IPS-NIHi7 (cell line): ENCODE results near the gene CA12.
"Not testable (repeated sequence)": the region's sequence is repeated elsewhere in the genome, so short reads cannot be mapped to it uniquely, and the experiment has no call there.

Experiments
- DNase-seq: peaks from one replicate; pipeline ENCODE4 v3.0.0; 2012; ENCODE audit warnings: mixed read lengths; ENCODE audit errors: extremely low spot score

The CA12 gene

DNA sequence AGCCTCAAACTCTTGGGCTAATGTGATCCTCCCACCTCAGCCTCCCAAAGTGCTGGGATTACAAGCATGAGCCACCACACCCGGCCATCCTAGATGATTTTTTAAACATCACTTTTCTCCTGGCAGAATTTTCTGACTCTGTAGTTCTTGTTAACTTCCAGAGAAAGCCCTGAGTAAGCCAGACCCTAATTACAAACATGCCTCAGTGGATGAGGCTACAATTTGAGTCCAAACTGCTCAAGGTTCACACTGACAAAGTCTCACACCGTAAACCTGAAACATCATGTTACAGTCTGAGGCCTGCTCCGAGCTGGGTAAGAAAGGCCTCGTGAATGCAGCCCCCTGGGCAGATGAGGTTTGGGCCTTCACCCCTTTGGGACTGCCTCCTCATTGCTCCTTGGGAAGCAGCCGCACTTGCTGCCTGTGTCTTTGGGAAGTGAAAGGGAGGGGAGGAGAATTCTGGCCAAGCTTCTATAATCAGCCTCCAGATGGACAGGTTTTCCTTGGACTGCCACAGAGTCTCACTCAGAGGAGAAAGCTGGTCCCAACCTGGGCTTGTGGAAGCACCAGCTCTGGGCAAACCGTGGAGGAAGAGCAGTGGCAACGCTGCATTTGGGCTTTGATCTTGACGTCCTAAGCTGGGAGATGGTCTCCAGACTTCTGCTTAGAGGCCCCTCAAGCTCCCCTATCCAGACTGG lies 46.0 kb downstream of the CA12 start:
- no peak for DNase-seq

DNA sequence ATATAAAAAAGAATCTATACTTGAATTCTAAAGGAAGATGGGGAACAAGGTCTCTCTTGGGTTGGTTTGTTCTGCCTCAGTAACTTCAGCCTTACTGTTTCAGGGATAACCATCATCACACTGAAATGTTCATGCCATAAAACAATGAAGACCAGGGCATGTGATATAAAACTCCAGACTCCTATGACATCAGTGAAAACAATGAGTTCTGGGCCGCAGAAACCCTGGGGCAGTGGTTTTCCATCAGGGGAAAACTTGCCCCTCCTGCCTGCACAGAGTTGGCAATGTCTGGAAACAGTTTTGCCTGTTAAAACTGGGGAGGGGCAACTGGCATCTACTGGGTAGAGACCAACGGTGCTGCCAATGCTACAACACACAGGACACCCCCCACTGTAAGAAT lies 46.8 kb downstream of the CA12 start:
- no peak for DNase-seq

DNA sequence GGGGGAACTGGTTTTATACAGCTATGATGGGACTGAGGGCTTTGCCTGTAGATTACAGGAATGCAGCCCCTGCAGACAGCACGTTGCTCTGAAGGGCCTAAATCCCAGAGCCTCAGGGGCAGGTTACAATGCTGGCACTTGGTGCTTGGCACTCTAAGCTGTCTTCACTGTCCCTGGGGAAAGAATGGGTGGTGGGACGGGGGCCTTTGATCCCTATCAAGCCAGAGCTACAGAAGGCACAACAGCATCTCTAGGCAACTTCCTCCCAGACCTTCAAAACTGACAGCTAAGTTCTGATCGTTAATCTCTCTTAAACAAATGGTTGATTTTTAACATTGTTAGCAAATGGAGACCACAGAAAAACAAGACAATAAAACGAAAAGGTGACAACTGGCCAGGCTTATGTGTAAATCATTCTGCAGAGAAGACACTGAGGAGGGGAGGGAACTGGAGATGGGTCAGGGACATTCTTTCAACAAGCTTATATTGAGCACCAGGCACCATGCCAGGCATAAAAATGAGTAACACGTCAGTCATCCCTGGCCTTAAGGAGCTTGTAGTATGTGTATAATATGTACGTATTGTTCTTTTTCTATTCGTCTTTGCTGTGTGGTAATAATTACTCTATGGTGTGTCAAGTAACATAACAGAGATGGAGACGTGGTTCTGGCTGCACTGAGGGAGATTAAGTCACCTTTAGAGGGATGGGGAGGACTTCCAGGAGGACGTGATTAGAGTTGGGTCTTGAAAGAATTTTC lies 49.1 kb downstream of the CA12 start:
- DNase-seq, result no peak

DNA sequence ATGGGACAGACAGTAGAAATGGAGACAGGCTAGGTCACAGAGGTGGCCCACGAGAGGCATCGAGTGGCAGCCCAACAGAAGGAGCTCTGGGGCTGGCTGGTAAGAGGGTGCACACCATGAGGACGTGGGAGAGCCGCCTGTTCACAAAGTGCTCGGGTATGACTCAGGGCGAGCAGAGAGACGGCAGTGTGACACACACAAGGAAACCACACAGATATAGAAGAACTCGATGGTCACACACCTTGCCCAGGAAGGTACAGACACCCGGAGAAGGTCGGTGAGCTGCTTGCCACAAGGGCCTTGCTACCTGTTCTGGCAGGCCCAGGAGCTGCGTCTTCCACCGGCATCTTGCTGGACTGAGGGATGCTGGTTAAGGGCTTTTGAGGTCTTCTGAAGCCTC lies 50.2 kb downstream of the CA12 start:
- DNase-seq, result no peak

DNA sequence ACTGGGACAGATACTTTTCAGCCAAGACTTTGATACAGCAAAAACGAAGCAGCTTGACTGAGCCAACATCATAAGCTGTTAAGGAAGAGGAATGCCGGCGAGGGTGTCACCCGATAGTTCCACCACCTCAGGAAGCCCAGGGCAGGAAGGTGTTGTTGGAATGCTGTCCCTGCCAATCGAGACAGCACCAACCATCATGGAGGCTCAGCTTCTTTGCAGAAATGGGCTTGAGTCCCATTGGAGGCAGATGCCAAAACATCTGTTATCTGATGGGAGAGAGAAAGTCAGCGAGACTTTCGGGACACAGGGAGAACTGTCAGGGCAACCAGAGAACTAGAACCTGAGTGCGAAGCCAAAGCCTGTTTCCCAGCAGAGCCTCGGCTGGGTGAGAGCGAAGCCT lies 50.7 kb downstream of the CA12 start:
- DNase-seq, result no peak

DNA sequence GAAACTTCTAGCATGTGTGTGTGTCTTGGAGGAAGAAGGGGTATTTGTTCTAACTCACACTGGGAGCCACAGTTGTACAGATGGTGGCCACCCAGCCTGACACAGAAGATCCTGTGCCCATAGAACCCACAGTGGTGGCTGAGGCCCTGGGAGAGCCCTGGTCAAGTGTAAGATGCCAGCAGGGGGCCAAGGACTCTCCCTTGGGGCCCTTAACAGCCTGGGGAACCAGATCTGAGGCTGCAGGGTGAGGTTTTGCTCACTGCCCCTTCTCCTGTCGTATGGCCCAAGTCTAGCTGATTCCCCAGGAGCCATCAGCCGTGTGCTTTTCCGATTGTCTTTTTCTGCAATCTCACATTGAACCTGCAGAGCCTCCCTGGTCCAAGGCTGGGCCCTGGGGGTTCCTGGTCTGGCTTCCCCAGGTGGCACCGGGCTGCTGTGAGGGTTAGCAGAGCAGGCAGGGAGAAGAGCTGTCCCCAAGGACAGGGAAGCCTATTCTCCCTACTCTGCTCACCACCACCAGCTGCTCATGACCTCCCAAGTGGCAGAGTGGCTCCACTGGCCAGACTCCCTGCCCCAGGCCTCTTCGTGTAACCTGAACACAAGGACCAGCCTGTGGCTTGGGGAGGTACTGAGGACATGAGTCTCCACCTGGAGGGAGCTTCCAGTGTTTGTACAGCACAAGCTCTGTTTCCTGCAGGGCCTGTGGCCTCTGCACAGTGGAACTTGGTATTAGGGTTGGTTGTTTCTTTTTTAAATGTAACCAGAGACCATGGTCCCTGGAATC lies 51.9 kb downstream of the CA12 start:
- no peak for DNase-seq

DNA sequence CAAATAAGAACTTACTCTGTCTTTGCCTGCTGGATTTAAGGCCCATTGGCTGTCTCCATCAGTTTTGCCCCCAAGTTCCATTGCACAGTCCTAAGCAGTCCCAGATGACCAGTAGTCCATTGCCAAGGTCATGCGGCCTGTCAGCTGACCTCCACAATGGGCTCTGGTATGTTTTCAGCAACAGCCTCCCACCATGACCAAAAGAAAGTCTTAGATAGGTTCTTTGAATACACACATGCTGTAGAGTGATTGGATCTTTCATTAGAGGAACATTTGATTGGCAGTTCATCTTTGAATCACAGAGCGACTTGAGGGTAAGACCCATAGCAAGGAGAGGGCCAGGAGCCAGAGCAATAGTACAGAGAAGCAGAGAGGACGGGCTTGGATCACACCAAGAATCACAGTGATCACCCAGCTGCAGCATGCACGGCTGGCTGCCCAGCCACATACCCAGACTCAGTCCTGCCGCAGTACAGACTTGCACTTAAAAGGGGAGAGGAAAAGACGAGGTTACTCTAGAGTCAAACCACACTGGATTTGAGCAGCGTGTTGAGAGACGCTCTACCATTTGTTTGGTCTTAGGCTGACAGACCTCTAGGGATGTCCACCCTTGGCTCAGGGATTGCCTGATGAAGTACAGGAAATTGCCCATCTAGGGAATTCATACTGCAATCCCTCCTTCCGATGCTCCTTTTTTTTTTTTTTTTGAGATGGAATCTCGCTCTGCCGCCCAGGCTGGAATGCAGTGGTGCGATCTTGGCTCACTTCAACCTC lies 53.8 kb downstream of the CA12 start:
- no peak for DNase-seq

DNA sequence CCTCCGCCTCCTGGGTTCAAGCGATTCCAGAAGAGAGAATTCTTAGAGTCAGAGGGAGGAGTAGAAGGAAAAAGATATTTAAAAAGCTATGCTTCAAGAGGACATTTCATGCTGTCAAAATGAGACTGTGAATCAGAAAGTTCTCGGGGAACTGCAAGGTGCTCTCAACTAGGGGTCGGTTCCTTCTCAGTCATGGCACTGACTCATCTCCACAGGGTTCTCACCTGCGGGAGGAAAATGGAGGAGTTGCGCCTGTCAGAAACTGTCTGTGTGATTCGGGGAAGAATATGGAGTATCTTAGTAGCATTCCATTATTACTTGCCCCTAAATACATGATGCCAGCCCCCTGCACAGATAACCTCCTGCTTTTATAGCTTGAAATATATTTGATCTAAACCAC lies 56.9 kb downstream of the CA12 start:
- no peak for DNase-seq

DNA sequence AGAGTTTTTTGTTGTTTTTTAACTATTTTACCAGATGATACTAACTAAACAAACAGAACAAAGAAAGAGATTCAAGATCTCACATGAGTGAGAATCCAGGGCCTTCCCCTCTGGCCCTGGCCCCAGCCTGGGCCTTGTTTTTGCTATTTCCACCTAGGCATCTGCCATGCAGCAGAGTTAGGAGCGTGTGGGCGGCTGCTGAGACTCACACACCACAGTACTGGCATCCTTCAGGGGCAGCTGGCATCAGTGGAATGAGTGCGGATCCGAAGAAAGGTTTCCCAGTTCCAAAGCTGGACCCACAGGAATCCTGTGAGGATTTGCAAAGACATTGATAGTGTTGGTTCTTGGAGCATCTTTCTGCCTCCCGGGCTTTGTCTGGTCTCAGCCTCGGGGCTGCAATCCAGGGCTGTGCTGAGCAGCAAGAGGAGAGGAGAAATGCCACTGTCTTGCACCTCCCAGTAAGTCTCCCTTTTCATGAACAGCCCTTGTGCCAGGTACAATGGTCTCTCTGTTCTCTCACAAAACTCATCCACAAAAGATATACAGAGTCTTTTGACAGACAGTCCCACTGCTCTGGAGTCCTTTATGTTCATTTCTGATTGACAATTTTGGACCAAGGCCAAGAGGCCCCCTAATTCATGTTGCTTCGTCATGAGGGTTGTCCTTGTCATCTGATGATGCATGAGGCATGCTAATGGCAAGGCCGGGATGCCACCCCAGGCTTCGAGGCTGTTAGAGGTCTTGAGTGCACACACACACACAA lies 57.7 kb downstream of the CA12 start:
- DNase-seq, result no peak

DNA sequence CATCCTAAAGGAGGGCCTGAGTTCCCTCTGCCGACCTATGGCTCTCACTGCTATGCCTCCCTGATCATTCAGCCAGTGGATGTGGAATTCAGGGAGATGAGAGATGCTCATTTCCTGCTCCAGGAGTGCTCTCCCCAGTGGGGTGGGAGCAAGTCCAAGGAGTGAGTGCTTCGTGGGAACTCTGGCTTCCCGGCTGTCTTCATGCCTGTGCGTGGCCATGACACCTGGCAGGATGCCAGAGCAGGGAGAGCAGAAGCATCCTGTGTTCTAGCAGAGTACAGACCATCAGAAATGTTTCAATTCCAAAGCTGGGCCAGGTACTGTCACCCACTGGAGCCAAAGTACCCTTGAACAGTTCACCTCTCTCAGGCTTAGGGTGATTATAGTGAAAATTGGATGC lies 59.1 kb downstream of the CA12 start:
- DNase-seq, result peak; percentile 9

DNA sequence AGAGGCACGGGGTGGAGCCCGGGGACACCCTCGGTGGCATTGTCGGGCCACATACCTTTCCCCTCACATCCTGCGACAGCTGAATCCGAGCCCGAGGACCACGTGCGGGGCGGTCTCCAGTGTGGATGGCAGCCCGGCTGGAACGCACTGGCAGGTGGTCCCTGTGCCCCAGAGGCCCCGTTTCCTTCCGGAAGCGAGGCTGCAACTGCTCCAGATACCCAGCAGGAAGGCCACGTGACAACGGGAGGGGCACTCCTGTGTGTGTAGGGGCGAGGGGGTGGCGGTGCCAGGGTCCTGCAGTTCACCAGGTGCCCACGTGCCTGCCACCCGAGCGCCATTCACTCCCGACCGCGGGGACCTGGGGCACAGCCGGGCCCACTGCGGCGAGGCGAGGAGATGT lies 60.2 kb downstream of the CA12 start:
- no peak for DNase-seq

DNA sequence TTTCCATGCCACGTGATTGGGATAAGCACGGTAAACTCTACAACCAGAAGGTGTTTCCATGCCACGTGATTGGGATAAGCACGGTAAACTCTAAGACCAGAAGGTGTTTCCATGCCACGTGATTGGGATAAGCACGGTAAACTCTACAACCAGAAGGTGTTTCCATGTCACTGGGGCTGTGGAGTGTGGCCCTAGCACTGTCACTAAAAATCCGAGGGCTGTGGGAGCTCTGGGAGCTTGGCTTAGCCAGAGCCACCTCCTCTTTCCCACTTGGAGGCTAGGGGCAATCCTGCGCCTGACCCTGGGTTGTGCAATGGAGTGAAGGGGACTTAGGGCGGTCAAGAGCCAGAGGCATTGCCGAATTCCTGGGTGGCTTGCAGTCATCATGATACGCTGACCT lies 60.7 kb downstream of the CA12 start:
- DNase-seq, result not testable (repeated sequence)

DNA sequence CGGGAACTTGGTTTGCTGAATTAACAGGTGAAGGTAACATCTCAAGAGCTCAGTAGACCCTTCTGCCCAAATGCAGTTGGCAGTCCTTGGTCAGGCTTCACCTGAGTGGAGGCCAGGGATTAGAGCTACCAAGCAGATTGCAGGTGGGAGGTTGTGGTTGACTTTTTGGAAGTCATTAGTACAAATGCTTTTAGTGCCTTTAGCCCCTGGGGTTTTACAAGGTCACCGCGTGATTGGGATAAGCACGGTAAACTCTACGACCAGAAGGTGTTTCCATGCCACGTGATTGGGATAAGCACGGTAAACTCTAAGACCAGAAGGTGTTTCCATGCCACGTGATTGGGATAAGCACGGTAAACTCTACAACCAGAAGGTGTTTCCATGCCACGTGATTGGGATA lies 61.2 kb downstream of the CA12 start:
- DNase-seq, result not testable (repeated sequence)

DNA sequence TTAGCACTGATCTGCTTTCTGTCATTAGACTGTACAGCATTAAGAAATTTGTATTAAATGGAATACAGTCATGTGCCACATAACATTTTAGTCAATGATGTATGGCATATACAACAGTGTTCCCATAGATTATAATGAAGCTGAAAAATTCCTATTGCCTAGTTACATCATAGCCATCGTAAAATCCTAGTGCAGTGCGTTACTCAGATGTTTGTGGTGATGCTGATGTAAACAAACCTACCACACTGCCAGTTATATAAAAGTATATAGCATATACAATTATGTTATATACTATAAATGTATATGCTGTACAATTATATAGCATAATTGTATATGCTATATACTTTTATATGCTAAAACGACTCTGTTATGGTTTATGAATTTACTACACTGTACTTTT lies 62.6 kb downstream of the CA12 start:
- no peak for DNase-seq

DNA sequence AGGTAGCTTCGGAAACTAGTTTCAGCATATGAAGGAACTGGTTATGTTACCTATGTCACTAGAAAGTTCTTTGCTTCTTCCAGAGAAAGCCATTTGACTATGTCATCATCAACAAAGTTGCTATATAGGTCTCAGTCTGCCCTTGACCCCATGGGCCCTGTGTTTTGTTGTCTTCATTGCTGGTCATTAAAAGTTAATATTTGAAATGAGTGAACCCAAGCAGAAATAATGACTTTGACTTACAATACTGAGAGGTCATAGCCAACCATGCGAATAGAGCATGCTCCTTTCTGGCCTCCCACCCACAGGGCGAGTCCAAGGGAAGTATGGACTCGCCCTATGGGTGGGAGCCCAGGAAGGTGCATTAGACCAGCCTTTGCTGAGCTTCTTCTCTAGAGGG lies 63.3 kb downstream of the CA12 start:
- no peak for DNase-seq

DNA sequence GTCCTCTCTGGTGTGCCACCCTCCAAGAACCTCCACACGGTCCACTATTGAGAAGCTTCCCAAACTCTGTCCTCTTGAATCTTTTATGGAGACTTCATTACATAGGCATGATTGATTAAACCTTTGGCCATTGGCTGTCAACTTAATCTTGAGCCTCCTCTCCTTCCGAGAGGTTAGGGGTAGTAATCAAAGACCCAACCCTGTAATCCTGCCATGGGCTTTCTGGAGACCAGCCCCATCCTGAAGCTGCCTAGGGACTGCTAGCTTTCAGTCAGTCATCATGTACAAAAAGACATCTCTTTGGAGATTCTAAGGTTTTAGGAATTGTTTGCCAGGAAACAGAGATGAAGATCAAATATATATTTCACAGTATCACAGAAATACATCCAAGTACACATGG lies 67.2 kb downstream of the CA12 start:
- no peak for DNase-seq

DNA sequence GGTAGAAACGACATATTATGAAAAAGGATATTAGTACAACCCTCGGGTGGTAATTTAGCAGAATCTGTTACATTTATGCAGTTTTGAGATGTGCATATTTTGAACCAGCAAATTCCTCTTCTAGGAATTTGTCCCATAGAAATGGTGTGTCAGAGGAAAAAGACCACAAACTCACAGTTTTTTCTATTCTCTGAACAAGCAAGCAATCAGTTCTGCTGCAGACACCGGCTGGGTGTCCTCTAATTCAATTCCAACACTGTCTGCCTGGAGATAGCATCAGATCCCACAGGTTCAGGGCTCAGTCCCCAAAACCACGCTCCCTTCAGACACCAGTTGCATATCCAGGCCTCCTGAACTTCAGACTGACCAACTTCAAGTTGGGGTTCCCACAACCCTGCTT lies 67.8 kb downstream of the CA12 start:
- DNase-seq, result no peak

DNA sequence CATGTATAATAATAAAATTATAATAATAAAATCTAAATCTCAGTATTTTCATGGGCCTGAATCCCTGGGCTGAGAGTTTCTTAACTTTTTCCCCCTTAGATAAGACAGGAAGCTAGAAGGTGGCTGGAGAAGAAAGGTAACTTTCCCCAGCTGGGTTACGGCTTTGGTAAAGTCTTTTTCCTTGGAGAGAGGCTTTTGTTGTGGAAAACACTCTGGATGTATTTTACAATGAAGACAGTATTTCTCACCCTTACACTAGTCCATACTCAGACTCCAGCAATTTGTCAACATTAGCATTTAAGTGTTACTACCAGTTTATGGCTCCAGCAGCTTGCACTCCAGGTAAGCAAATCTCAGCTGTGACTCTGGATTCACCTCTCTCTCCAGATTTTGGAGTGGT lies 69.4 kb downstream of the CA12 start:
- no peak for DNase-seq

DNA sequence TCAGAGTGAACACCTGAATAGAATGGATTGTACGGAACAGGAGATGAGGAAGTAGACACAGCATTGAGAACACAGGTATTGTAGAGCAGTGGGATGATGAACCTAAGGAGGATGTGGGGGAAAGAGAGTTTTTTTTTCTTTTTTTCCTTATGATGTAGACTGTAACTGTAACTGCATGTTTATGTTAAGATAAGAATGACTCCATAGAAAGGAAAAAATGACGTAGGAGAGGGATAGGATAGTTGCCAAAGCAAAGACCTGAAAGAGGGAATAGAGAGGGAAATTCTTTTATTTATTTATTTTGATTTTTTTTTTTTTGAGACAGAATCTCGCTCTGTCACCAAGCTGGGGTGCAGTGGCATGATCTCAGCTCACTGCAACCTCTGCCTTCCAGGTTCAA lies 71.0 kb downstream of the CA12 start:
- no peak for DNase-seq

DNA sequence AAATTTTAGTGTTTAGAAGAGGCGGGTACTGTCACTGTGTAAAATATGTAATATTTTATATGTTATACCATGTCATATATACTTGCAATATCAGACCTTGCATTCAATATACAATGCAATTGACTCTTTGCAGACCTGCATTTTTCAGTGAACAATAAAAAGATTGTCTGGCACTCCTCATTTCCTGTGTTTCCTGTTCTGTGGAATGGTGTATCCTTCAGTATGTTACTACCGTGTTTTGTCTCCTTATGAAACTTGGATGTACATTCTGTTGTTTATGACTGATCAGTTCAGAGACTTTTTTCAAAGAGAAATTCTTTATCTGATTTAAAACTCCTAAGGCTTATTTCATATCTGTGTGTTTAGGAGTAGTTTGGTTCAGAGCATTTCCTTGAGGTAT lies 72.7 kb downstream of the CA12 start:
- DNase-seq, result no peak

DNA sequence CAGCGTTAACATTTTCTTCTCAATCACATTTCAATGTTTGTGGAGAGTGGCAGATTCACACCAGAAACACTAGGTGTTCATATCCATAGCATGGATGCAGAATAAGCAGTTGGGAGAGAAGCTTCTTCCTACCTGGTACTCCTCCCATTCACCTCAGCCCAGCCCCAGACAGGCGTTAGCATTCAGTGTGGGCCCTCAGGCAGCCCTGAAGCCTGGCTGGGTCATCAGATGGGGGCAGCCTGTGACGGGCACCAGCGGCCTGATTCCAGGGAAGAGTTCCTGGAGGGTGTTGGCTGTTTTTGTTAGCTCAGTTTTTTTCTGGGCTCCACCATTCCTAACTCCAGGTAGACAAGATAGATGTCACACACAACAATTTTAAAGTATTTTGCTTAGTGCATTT lies 73.2 kb downstream of the CA12 start:
- peak; percentile 29 for DNase-seq
